ENCODE results near the gene SNCB.

The SNCB gene

DNA sequence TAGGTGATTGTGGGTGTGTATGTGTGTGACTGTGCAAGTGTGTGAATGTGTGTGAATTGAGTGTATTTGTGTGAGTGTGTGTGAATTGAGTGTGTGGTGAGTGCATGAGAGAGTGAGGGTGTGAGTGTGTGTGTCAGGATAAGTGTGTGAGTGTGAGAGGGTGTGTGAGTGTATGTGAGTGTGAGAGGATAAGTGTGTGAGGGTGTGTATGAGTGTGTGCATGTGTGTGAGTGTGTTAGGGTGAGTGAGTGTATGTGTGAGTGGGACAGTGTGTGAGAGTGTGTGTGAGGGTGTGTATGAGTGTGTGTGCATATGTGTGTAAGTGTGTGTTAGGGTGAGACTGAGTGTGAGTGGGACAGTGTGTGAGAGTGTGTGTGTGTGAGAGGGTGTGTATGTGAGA, 42.0 kb downstream of the SNCB start:
- ATAC-seq (ENCODE audit: low read depth) (no peak), DNase-seq (ENCODE audit: low spot score) (no peak)
- H3K4me3 ChIP-seq (ENCODE audit: severe bottlenecking): no peak overlapping the region
- TF ChIP-seq, protein P1, sequence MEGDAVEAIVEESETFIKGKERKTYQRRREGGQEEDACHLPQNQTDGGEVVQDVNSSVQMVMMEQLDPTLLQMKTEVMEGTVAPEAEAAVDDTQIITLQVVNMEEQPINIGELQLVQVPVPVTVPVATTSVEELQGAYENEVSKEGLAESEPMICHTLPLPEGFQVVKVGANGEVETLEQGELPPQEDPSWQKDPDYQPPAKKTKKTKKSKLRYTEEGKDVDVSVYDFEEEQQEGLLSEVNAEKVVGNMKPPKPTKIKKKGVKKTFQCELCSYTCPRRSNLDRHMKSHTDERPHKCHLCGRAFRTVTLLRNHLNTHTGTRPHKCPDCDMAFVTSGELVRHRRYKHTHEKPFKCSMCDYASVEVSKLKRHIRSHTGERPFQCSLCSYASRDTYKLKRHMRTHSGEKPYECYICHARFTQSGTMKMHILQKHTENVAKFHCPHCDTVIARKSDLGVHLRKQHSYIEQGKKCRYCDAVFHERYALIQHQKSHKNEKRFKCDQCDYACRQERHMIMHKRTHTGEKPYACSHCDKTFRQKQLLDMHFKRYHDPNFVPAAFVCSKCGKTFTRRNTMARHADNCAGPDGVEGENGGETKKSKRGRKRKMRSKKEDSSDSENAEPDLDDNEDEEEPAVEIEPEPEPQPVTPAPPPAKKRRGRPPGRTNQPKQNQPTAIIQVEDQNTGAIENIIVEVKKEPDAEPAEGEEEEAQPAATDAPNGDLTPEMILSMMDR (IDR thresholded peaks at IDR 0.05; ENCODE audit: poor library complexity, severe bottlenecking): no peak
- no peaks in the 10 kb centered on the region for H3K27me3 ChIP-seq (ENCODE audit: insufficient read depth, poor library complexity, severe bottlenecking)
- no peaks in the 10 kb centered on the region for H3K4me1 ChIP-seq (ENCODE audit: insufficient read depth, poor library complexity, severe bottlenecking)
- no peak overlapping the region for H3K27ac ChIP-seq (ENCODE audit: poor library complexity, severe bottlenecking)
- peaks cover 7% of the 10 kb centered on the region for H3K9me3 ChIP-seq (ENCODE audit: severe bottlenecking)
- H3K36me3 ChIP-seq (ENCODE audit: low read depth): no peaks in the 10 kb centered on the region

DNA sequence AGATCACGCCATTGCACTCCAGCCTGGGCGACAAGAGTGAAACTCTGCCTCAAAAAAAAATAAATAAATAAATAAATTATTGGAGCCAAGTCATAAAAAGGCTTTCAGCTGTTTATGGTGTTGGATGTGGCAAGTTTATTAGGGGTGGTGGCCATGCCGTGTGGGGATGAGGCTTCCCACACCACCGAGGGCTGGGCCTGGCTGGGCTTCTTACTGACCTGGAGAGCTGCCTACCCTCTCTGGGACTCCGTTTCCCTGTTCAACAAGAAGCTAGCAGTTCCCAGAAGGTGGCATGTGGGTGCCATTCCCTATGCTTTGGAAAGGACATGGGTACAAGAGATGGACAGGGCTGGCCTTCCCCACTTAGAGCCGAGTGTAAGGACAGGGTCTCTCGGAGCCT, 42.9 kb downstream of the SNCB start:
- Histone ChIP-seq H3K27me3 (ENCODE audit: insufficient read depth, poor library complexity, severe bottlenecking) (no peaks in the 10 kb centered on the region), H3K36me3 (ENCODE audit: low read depth) (no peaks in the 10 kb centered on the region), H3K27ac (ENCODE audit: poor library complexity, severe bottlenecking) (no peak overlapping the region), H3K4me3 (ENCODE audit: severe bottlenecking) (no peak overlapping the region), H3K9me3 (ENCODE audit: severe bottlenecking) (peaks cover 7% of the 10 kb centered on the region), H3K4me1 (ENCODE audit: insufficient read depth, poor library complexity, severe bottlenecking) (no peaks in the 10 kb centered on the region)
- ATAC-seq (ENCODE audit: low read depth) (no peak), DNase-seq (ENCODE audit: low spot score) (peak; percentile 62)
- TF ChIP-seq, protein P1 (IDR thresholded peaks at IDR 0.05; ENCODE audit: poor library complexity, severe bottlenecking): no peak

DNA sequence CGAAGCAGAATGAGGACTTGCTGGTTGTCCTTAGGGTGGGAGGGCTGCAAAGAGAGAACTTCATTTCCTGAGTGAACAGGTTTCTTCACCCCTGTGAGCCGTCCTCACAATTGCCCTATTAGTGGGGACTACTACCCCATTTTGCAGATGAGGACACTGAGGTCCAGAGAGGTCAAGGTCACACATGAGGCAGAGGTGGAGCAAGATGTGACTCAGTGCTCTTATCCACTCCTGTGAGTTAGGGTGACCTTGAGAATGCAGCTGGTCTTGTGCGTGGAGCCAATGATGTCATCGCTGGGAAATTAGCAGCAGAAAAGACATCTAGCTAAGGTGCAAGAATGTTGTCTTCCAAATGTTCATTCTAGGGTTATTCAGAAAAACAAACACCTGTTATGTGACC, 47.3 kb downstream of the SNCB start:
- H3K4me3 ChIP-seq (ENCODE audit: severe bottlenecking): no peak overlapping the region
- no peaks in the 10 kb centered on the region for H3K4me1 ChIP-seq (ENCODE audit: insufficient read depth, poor library complexity, severe bottlenecking)
- ATAC-seq (ENCODE audit: low read depth) (no peak), DNase-seq (ENCODE audit: low spot score) (no peak)
- H3K27ac ChIP-seq (ENCODE audit: poor library complexity, severe bottlenecking): no peak overlapping the region
- TF ChIP-seq, protein P1 (IDR thresholded peaks at IDR 0.05; ENCODE audit: poor library complexity, severe bottlenecking): no peak
- H3K36me3 ChIP-seq (ENCODE audit: low read depth): no peaks in the 10 kb centered on the region
- peaks cover 7% of the 10 kb centered on the region for H3K9me3 ChIP-seq (ENCODE audit: severe bottlenecking)
- no peaks in the 10 kb centered on the region for H3K27me3 ChIP-seq (ENCODE audit: insufficient read depth, poor library complexity, severe bottlenecking)

DNA sequence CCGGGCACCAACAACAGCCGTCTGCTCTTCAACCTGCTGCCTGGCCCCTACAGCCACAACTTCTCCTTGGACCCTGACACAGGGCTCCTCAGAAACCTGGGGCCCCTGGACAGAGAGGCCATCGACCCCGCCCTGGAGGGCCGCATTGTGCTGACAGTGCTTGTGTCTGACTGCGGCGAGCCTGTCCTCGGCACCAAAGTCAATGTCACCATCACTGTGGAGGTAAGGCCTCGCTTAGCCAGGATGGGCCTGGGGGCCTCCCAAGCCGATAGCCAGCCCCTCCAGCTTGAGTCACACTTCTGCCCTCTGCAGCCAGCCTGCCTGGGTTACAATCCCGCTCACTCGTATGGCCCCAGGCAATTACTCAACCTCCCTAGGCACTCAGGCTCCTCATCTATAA, 49.0 kb downstream of the SNCB start:
- no peaks in the 10 kb centered on the region for H3K36me3 ChIP-seq (ENCODE audit: low read depth)
- no peak for DNase-seq (ENCODE audit: low spot score)
- no peak overlapping the region for H3K27ac ChIP-seq (ENCODE audit: poor library complexity, severe bottlenecking)
- TF ChIP-seq, protein P1 (IDR thresholded peaks at IDR 0.05; ENCODE audit: poor library complexity, severe bottlenecking): no peak
- H3K9me3 ChIP-seq (ENCODE audit: severe bottlenecking): peaks cover 7% of the 10 kb centered on the region
- no peaks in the 10 kb centered on the region for H3K27me3 ChIP-seq (ENCODE audit: insufficient read depth, poor library complexity, severe bottlenecking)
- ATAC-seq (ENCODE audit: low read depth): no peak
- no peaks in the 10 kb centered on the region for H3K4me1 ChIP-seq (ENCODE audit: insufficient read depth, poor library complexity, severe bottlenecking)
- no peak overlapping the region for H3K4me3 ChIP-seq (ENCODE audit: severe bottlenecking)

DNA sequence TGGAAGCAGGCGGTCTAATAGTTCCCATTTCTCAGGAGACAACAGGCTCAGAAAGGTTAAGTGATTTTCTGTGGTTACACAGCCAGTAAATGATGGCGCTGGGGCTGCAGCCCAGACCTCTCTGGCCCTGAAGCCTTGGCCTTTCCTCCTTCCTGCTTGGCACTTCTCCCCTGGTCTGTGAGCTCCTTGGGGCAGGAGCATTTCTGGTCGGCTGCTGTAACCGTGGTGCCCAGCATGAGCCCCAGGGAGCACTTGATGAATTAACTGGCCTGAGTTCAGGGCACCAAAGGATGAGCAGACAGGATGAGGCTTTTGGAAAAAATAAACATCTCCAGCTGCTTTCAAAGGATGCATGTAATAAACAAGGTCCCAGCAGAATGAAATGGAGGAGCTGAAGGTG, 51.0 kb downstream of the SNCB start:
- no peak overlapping the region for H3K27ac ChIP-seq (ENCODE audit: poor library complexity, severe bottlenecking)
- no peaks in the 10 kb centered on the region for H3K4me1 ChIP-seq (ENCODE audit: insufficient read depth, poor library complexity, severe bottlenecking)
- no peaks in the 10 kb centered on the region for H3K9me3 ChIP-seq (ENCODE audit: severe bottlenecking)
- H3K27me3 ChIP-seq (ENCODE audit: insufficient read depth, poor library complexity, severe bottlenecking): no peaks in the 10 kb centered on the region
- ATAC-seq (ENCODE audit: low read depth): no peak
- H3K4me3 ChIP-seq (ENCODE audit: severe bottlenecking): no peak overlapping the region
- TF ChIP-seq, protein P1 (IDR thresholded peaks at IDR 0.05; ENCODE audit: poor library complexity, severe bottlenecking): no peak
- DNase-seq (ENCODE audit: low spot score): no peak
- H3K36me3 ChIP-seq (ENCODE audit: low read depth): no peaks in the 10 kb centered on the region

Measured in RWPE2 (cell line).